HEK293 (cell line): ENCODE results near the gene APOBEC2.

Source experiments
- CTCF ChIA-PET: fragments of 350-600 bp; formaldehyde crosslinking; extraction: SDS; loops from one replicate; lab custom pipeline; 2021; ENCODE audit warnings: antibody characterized with exemption; lab: Yijun Ruan, JAX
- POLR2A ChIA-PET: fragments of 300-600 bp; formaldehyde crosslinking; extraction: SDS; loops from one replicate; lab custom pipeline; 2020; ENCODE audit warnings: antibody characterized with exemption, inconsistent platforms; lab: Yijun Ruan, JAX
- H3K27ac ChIP-seq: fragments of 200-500 bp; sonication (Bioruptor generic); 2 replicates; pipeline ENCODE4 v1.5.1; 2014; ENCODE audit warnings: low read depth, low read length, control low read depth, inconsistent platforms; ENCODE audit errors: extremely low read depth
- H3K36me3 ChIP-seq, 2 experiments: fragments of 200-500 bp in 1 of 2; sonication (Bioruptor generic) in 1 of 2; 1 replicate in 1 of 2; 2 replicates in 1 of 2; pipeline ENCODE4 v1.5.1; 2014 to 2017; ENCODE audit warnings: inconsistent platforms in 2 of 2, low read length in 2 of 2; ENCODE audit not compliant: control insufficient read depth in 2 of 2, insufficient read depth in 1 of 2
- H3K4me1 ChIP-seq: fragments of 200-500 bp; sonication (Bioruptor generic); 2 replicates; pipeline ENCODE4 v1.5.1; 2014; ENCODE audit warnings: mild to moderate bottlenecking, low read length, inconsistent platforms; ENCODE audit not compliant: control insufficient read depth, insufficient read depth
- H3K4me3 ChIP-seq: 2 replicates; pipeline ENCODE4 v1.5.1; 2011; ENCODE audit warnings: low read depth, mild to moderate bottlenecking, control low read depth, low read length, moderate library complexity
- H3K9me3 ChIP-seq: fragments of 200-500 bp; sonication (Bioruptor generic); 2 replicates; pipeline ENCODE4 v1.5.1; 2014; ENCODE audit warnings: low read depth, low read length, inconsistent platforms; ENCODE audit not compliant: control insufficient read depth, insufficient read depth
- BCL11A ChIP-seq: fragments of 450-650 bp; formaldehyde crosslinking; IDR thresholded peaks from 2 replicates; pipeline ENCODE4 v1.5.1; 2016; ENCODE audit warnings: low read depth, missing biosample characterization, missing genetic modification characterization
- CTCF ChIP-seq: fragments of 450-650 bp; formaldehyde crosslinking; IDR thresholded peaks from 2 replicates; pipeline ENCODE4 v1.5.1; 2016; ENCODE audit warnings: missing biosample characterization, missing genetic modification characterization
- ELK4 ChIP-seq: IDR thresholded peaks from 2 replicates; pipeline ENCODE4 v1.6.1; 2011; ENCODE audit warnings: mild to moderate bottlenecking, low read depth, low read length, borderline replicate concordance
- ZFP69B ChIP-seq: fragments of 450-650 bp; formaldehyde crosslinking; IDR thresholded peaks from 2 replicates; pipeline ENCODE4 v1.5.1; 2016; ENCODE audit warnings: missing biosample characterization, missing genetic modification characterization
- ZNF169 ChIP-seq: fragments of 450-650 bp; formaldehyde crosslinking; IDR thresholded peaks from 2 replicates; pipeline ENCODE4 v1.5.1; 2016; ENCODE audit warnings: missing biosample characterization, missing genetic modification characterization
- ZNF221 ChIP-seq: fragments of 450-650 bp; formaldehyde crosslinking; IDR thresholded peaks from 2 replicates; pipeline ENCODE4 v1.5.1; 2017; ENCODE audit warnings: missing biosample characterization, missing genetic modification characterization, borderline replicate concordance
- ZNF23 ChIP-seq: fragments of 450-650 bp; formaldehyde crosslinking; IDR thresholded peaks from 2 replicates; pipeline ENCODE4 v1.5.1; 2016; ENCODE audit warnings: missing biosample characterization, missing genetic modification characterization, borderline replicate concordance
- ZNF24 ChIP-seq: fragments of 450-650 bp; formaldehyde crosslinking; IDR thresholded peaks from 2 replicates; pipeline ENCODE4 v1.5.1; 2016; ENCODE audit warnings: missing biosample characterization, missing genetic modification characterization
- ZNF335 ChIP-seq: fragments of 450-650 bp; formaldehyde crosslinking; conservative IDR thresholded peaks from 2 replicates; pipeline ENCODE4 v1.5.1; 2016; ENCODE audit warnings: missing biosample characterization, missing genetic modification characterization
- ZNF398 ChIP-seq: fragments of 450-650 bp; formaldehyde crosslinking; IDR thresholded peaks from 2 replicates; pipeline ENCODE4 v1.5.1; 2017; ENCODE audit warnings: missing biosample characterization, missing genetic modification characterization
- ZNF488 ChIP-seq: fragments of 450-650 bp; formaldehyde crosslinking; IDR thresholded peaks from 2 replicates; pipeline ENCODE4 v1.5.1; 2016; ENCODE audit warnings: missing biosample characterization, missing genetic modification characterization
- ZNF548 ChIP-seq: fragments of 450-650 bp; formaldehyde crosslinking; IDR thresholded peaks from 2 replicates; pipeline ENCODE4 v1.5.1; 2016; ENCODE audit warnings: missing biosample characterization, missing genetic modification characterization
- ZNF555 ChIP-seq: fragments of 450-650 bp; formaldehyde crosslinking; conservative IDR thresholded peaks from 2 replicates; pipeline ENCODE4 v1.5.1; 2017; ENCODE audit warnings: missing biosample characterization, mild to moderate bottlenecking, missing genetic modification characterization, inconsistent platforms
- ZNF654 ChIP-seq: fragments of 450-650 bp; formaldehyde crosslinking; IDR thresholded peaks from 2 replicates; pipeline ENCODE4 v1.5.1; 2016; ENCODE audit warnings: low read depth, missing biosample characterization, missing genetic modification characterization
- ZNF658 ChIP-seq: fragments of 450-650 bp; formaldehyde crosslinking; IDR thresholded peaks from 2 replicates; pipeline ENCODE4; 2016; ENCODE audit warnings: missing biosample characterization, missing genetic modification characterization
- TF ChIP-seq, protein P1 (sequence below): fragments of 450-650 bp; formaldehyde crosslinking; IDR thresholded peaks from 2 replicates; pipeline ENCODE4 v1.5.1; 2016; ENCODE audit warnings: missing biosample characterization, missing genetic modification characterization
- TF ChIP-seq, protein P2 (sequence below): fragments of 450-650 bp; formaldehyde crosslinking; IDR thresholded peaks from 2 replicates; pipeline ENCODE4 v1.5.1; 2016; ENCODE audit warnings: missing biosample characterization, missing genetic modification characterization, low read depth

Gene APOBEC2

GRCh38 chr6:41046084-41046483, 6.9 kb upstream of the APOBEC2 start:
- CTCF ChIA-PET: interaction anchor here (0.6 to 1.8 kb wide), 5 partner anchors 10 to 322 kb away, joined by 4 to 8 read pairs (median 4); no protein-coding TSS in a partner anchor
- Histone ChIP-seq H3K4me3 (no peak overlapping the region), H3K36me3 (no peaks in the 10 kb centered on the region), H3K4me1 (no peaks in the 10 kb centered on the region), H3K27ac (no peak overlapping the region), H3K9me3 (no peaks in the 10 kb centered on the region)
- TF ChIP-seq ZNF398: no peak
- TF ChIP-seq ZNF548 (tag by site-specific recombination): no peak
- TF ChIP-seq ZNF169: no peak
- TF ChIP-seq, protein P1, sequence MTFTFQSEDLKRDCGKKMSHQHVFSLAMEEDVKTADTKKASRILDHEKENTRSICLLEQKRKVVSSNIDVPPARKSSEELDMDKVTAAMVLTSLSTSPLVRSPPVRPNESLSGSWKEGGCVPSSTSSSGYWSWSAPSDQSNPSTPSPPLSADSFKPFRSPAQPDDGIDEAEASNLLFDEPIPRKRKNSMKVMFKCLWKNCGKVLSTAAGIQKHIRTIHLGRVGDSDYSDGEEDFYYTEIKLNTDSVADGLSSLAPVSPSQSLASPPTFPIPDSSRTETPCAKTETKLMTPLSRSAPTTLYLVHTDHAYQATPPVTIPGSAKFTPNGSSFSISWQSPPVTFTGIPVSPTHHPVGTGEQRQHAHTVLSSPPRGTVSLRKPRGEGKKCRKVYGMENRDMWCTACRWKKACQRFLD (tag by site-specific recombination): no peak
- POLR2A ChIA-PET: no interaction called here

GRCh38 chr6:41047306-41047705, 5.7 kb upstream of the APOBEC2 start:
- H3K4me3 ChIP-seq: no peak overlapping the region
- H3K27ac ChIP-seq: no peak overlapping the region
- TF ChIP-seq ZNF658 (tag by site-specific recombination) (no peak), ELK4 (no peak), ZNF654 (tag by site-specific recombination) (no peak), ZNF555 (tag by site-specific recombination) (no peak), BCL11A (no peak), ZNF24 (tag by site-specific recombination) (no peak), ZFP69B (tag by site-specific recombination) (no peak), ZNF488 (tag by site-specific recombination) (no peak), ZNF23 (tag by site-specific recombination) (no peak), ZNF221 (tag by site-specific recombination) (no peak), ZNF335 (tag by site-specific recombination) (no peak), CTCF (tag by site-specific recombination) (no peak)
- TF ChIP-seq, protein P2, sequence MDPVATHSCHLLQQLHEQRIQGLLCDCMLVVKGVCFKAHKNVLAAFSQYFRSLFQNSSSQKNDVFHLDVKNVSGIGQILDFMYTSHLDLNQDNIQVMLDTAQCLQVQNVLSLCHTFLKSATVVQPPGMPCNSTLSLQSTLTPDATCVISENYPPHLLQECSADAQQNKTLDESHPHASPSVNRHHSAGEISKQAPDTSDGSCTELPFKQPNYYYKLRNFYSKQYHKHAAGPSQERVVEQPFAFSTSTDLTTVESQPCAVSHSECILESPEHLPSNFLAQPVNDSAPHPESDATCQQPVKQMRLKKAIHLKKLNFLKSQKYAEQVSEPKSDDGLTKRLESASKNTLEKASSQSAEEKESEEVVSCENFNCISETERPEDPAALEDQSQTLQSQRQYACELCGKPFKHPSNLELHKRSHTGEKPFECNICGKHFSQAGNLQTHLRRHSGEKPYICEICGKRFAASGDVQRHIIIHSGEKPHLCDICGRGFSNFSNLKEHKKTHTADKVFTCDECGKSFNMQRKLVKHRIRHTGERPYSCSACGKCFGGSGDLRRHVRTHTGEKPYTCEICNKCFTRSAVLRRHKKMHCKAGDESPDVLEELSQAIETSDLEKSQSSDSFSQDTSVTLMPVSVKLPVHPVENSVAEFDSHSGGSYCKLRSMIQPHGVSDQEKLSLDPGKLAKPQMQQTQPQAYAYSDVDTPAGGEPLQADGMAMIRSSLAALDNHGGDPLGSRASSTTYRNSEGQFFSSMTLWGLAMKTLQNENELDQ: no peak
- no peaks in the 10 kb centered on the region for H3K36me3 ChIP-seq
- CTCF ChIA-PET: interaction anchor here (1.6 to 10.6 kb wide), 4 partner anchors 8 to 152 kb away, joined by 4 to 100 read pairs (median 8); partner anchors contain the start of genes TSPO2 and UNC5CL
- H3K4me1 ChIP-seq: no peaks in the 10 kb centered on the region
- POLR2A ChIA-PET: no interaction called here
- no peaks in the 10 kb centered on the region for H3K9me3 ChIP-seq
